MM.1S (cell line): Measurements from ENCODE around the gene FARSB.

Experiments
- CTCF ChIP-seq: fragments of 300-600 bp; sonication (generic); IDR thresholded peaks from 2 replicates; pipeline ENCODE4 v1.5.1; 2016; ENCODE audit warnings: antibody characterized with exemption, low read length, mixed read lengths
- EZH2 ChIP-seq: fragments of 300-600 bp; sonication (generic); optimal IDR thresholded peaks from 2 replicates; pipeline ENCODE3; 2017; ENCODE audit warnings: low read depth, mild to moderate bottlenecking, antibody characterized with exemption, low read length, mixed read lengths

- TF ChIP-seq CTCF (no peak), EZH2 (no peak)
Observed at GRCh38 chr2:222563936-222564335, 92.0 kb downstream of the FARSB start.
